Nephron progenitor cell (in vitro differentiated cells): ENCODE measurements around the gene EXOC4.

ENCODE experiments used
- DNase-seq: peaks from one replicate; pipeline ENCODE4 v3.0.0; 2021
- H3K27ac Mint-ChIP-seq: 2 replicates; pipeline ENCODE4 v1.8.0; 2021; ENCODE audit warnings: mild to moderate bottlenecking, moderate library complexity, mixed read lengths
- H3K27me3 Mint-ChIP-seq: 2 replicates; pipeline ENCODE4 v1.8.0; 2021; ENCODE audit warnings: mild to moderate bottlenecking, low read depth, mixed read lengths; ENCODE audit not compliant: poor library complexity
- H3K36me3 Mint-ChIP-seq: 2 replicates; pipeline ENCODE4 v1.8.0; 2021; ENCODE audit warnings: low read depth, mixed read lengths
- H3K4me1 Mint-ChIP-seq: 2 replicates; pipeline ENCODE4 v1.8.0; 2021; ENCODE audit warnings: mixed read lengths
- H3K4me3 Mint-ChIP-seq: 2 replicates; pipeline ENCODE4 v1.8.0; 2021; ENCODE audit warnings: mild to moderate bottlenecking, moderate library complexity, mixed read lengths
- H3K9me3 Mint-ChIP-seq: 2 replicates; pipeline ENCODE4 v1.8.0; 2021; ENCODE audit warnings: mild to moderate bottlenecking, moderate library complexity, mixed read lengths
- TF ChIP-seq, protein P1 (sequence below): fragments of 200-600 bp; sonication (generic); IDR thresholded peaks from 2 replicates; pipeline ENCODE4 v1.5.0; 2021; ENCODE audit warnings: antibody characterized with exemption

The EXOC4 gene

DNA sequence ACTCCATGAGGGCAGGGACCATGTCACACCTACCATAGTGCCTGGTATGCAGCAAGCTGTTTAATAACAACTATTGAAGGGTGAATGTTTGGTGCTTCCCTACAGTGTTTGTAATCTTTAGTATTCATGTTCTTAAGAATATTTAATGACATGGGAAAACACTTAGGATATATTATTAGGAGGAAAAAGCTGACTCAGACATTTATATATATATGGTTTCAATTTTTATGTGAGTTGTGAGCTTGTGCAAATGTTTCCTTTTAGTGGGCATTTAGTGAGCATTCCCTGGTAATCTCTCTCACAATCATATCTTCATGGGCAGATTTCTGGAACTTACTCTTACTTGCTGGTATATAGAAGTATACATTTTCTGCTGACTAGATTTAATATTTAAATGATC, 359.1 kb downstream of the EXOC4 start:
- Mint-ChIP-seq H3K4me1 (peaks cover 6% of the 10 kb centered on the region), H3K4me3 (no peak overlapping the region), H3K27ac (no peak overlapping the region), H3K36me3 (no peaks in the 10 kb centered on the region), H3K27me3 (no peaks in the 10 kb centered on the region), H3K9me3 (no peaks in the 10 kb centered on the region)
- TF ChIP-seq, protein P1, sequence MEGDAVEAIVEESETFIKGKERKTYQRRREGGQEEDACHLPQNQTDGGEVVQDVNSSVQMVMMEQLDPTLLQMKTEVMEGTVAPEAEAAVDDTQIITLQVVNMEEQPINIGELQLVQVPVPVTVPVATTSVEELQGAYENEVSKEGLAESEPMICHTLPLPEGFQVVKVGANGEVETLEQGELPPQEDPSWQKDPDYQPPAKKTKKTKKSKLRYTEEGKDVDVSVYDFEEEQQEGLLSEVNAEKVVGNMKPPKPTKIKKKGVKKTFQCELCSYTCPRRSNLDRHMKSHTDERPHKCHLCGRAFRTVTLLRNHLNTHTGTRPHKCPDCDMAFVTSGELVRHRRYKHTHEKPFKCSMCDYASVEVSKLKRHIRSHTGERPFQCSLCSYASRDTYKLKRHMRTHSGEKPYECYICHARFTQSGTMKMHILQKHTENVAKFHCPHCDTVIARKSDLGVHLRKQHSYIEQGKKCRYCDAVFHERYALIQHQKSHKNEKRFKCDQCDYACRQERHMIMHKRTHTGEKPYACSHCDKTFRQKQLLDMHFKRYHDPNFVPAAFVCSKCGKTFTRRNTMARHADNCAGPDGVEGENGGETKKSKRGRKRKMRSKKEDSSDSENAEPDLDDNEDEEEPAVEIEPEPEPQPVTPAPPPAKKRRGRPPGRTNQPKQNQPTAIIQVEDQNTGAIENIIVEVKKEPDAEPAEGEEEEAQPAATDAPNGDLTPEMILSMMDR = no peak
- DNase-seq = no peak

DNA sequence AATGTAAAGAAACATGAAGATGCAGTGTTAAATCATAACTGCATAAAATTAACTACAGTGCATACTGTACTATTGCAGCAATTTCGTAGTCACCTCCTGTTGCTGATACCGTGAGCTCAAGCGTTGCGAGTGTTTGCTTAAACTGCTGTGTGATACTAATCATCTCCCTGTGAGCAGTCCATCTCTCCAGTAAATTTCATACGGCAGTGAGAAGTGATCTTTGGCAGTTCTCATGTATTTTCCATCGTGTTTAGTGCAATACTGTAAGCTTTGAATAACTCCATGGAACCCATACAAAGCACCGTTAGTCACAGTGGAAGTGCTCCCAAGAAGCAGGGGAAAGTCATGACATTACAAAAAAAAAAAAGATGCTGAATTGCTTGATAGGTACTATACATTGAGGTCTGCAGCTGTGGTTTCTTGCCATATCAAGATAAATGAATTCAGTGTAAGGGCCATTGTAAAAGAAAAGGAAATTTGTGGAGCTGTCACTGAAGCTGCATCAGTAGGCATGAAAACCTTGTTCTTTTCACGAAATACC, 360.4 kb downstream of the EXOC4 start:
- Mint-ChIP-seq H3K4me3 (no peak overlapping the region), H3K36me3 (no peaks in the 10 kb centered on the region), H3K27me3 (no peaks in the 10 kb centered on the region), H3K4me1 (peaks cover 6% of the 10 kb centered on the region), H3K9me3 (no peaks in the 10 kb centered on the region), H3K27ac (no peak overlapping the region)
- DNase-seq = no peak
- TF ChIP-seq, protein P1 = no peak

DNA sequence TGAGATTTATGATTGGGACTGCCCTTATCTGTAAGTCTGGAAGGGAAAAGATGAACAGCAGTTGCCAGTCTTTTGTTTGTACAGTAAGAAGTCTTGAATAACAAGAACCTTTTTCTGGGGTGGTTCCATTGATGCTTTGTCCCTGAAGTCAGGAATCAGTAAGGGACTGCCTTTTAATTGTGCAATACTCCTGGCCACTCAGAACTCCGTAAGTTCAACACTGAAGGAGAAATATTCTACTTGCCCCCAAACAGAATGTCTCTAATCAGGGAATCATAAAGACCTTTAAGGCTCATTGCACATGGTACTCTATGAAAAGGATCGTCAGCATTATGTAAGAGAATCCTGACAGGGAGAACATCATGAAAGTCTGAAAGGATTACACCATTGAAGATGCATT, 361.4 kb downstream of the EXOC4 start:
- no peaks in the 10 kb centered on the region for H3K9me3 Mint-ChIP-seq
- peaks cover 6% of the 10 kb centered on the region for H3K4me1 Mint-ChIP-seq
- TF ChIP-seq, protein P1 = no peak
- no peaks in the 10 kb centered on the region for H3K36me3 Mint-ChIP-seq
- DNase-seq = no peak
- no peak overlapping the region for H3K27ac Mint-ChIP-seq
- no peaks in the 10 kb centered on the region for H3K27me3 Mint-ChIP-seq
- no peak overlapping the region for H3K4me3 Mint-ChIP-seq

DNA sequence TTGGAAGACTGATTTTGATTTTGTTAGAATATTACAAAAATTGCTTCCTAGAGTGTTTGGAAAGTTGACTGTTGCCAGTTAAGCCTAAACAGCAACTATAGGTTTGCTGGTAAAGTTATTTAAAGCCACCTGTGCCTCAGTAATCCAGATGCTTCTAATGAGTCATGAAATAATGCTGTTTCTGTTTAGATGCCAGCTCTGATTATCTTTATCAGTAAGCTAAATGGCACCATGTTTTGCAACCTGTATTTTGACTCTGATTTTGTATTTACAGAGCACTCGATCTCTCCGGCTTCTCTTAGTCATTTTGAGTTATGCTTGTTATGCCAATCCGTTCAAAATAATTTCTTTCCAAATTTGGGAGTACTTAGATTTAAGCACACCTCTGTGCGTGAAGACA, 366.1 kb downstream of the EXOC4 start:
- Mint-ChIP-seq H3K27ac (no peak overlapping the region), H3K36me3 (no peaks in the 10 kb centered on the region), H3K9me3 (no peaks in the 10 kb centered on the region), H3K4me3 (no peak overlapping the region), H3K4me1 (peaks cover under 1% of the 10 kb centered on the region), H3K27me3 (no peaks in the 10 kb centered on the region)
- TF ChIP-seq, protein P1 = no peak
- no peak for DNase-seq

DNA sequence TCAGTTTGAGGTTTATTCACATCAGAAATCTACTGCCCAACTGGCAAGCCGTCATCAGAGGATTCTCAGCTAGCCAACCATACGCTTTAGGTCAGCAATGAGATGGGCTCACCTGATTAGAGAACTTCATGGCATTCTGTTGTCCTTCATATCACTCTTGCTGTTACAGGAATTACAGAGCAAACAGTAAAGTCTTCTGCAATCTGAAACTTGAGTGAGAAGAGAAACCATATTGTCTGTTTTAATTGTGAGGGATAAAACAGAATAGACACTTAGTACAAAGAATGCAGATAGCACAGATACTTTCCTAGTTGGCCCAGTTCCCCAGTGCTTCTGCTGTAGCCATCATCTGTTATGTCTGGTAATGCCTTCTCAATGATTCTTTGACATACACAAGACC, 366.6 kb downstream of the EXOC4 start:
- Mint-ChIP-seq H3K4me1 (no peaks in the 10 kb centered on the region), H3K27me3 (no peaks in the 10 kb centered on the region)
- DNase-seq = no peak

DNA sequence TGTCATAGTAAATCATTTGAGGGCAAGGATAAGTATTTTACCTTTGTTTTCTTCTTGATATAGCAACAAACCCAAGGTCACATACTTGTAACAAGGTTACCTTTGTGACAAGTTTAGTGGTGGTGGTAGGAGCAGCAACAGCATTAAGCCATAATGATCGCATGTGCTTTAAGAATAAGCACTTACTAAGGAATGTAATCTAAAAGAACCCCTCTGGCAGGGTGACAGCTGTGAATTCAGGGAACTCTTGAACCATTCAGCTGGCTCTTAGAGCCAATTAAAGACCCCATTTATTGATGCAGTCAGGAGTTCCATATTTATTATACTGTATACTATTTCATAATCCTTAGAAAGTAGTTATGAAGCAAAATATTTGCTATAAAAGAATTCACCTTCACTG, 370.8 kb downstream of the EXOC4 start:
- Mint-ChIP-seq H3K4me3 (no peak overlapping the region), H3K36me3 (no peaks in the 10 kb centered on the region), H3K27me3 (peaks cover 3% of the 10 kb centered on the region), H3K27ac (no peak overlapping the region), H3K9me3 (no peaks in the 10 kb centered on the region), H3K4me1 (no peaks in the 10 kb centered on the region)
- TF ChIP-seq, protein P1 = no peak
- no peak for DNase-seq

More for the DNA sequence above, 366.6 kb downstream of the EXOC4 start:
- Mint-ChIP-seq H3K9me3 (no peaks in the 10 kb centered on the region), H3K4me3 (no peak overlapping the region), H3K36me3 (no peaks in the 10 kb centered on the region), H3K27ac (no peak overlapping the region)
- TF ChIP-seq, protein P1 = no peak
